SK-N-SH treated with all-trans-retinoic acid at 6 μM for 48 hours (cell line): Measurements from ENCODE around the gene UBALD2.
"Not testable (repeated sequence)": the region's sequence is repeated elsewhere in the genome, so short reads cannot be mapped to it uniquely, and the experiment has no call there.

ENCODE experiments used
- ARNTL ChIP-seq: fragments of 450-650 bp; formaldehyde crosslinking; IDR thresholded peaks from 2 replicates; pipeline ENCODE4 v1.5.0; 2020; ENCODE audit warnings: low read depth, mild to moderate bottlenecking, moderate library complexity, borderline replicate concordance
- GLIS3 ChIP-seq: fragments of 250-450 bp; sonication (Bioruptor Pico); IDR thresholded peaks from 2 replicates; pipeline ENCODE4 v1.5.0; 2020; ENCODE audit warnings: mild to moderate bottlenecking, moderate library complexity
- SNAI2 ChIP-seq: fragments of 250-450 bp; sonication (Bioruptor Pico); IDR thresholded peaks from 2 replicates; pipeline ENCODE4 v1.5.0; 2020; ENCODE audit warnings: mild to moderate bottlenecking, moderate library complexity
- TOX ChIP-seq: fragments of 250-450 bp; sonication (Bioruptor Pico); IDR thresholded peaks from 2 replicates; pipeline ENCODE4 v1.8.0; 2021; ENCODE audit warnings: mild to moderate bottlenecking, moderate library complexity, borderline replicate concordance
- ZFP3 ChIP-seq: fragments of 250-450 bp; sonication (Bioruptor Pico); IDR thresholded peaks from 2 replicates; pipeline ENCODE4 v1.5.0; 2020; ENCODE audit warnings: mild to moderate bottlenecking, moderate library complexity
- ZFP30 ChIP-seq: fragments of 450-650 bp; formaldehyde crosslinking; IDR thresholded peaks from 2 replicates; pipeline ENCODE4 v1.5.0; 2022; ENCODE audit warnings: mild to moderate bottlenecking, moderate library complexity
- ZNF565 ChIP-seq: fragments of 450-650 bp; formaldehyde crosslinking; conservative IDR thresholded peaks from 2 replicates; pipeline ENCODE4 v1.5.0; 2020; ENCODE audit warnings: low read depth, mild to moderate bottlenecking, moderate library complexity
- TF ChIP-seq, protein P1 (sequence below): fragments of 250-450 bp; sonication (Bioruptor Pico); IDR thresholded peaks from 2 replicates; pipeline ENCODE4 v1.8.0; 2020; ENCODE audit warnings: mild to moderate bottlenecking, moderate library complexity, borderline replicate concordance
- TF ChIP-seq, protein P2 (sequence below): fragments of 250-450 bp; sonication (Bioruptor Pico); IDR thresholded peaks from 2 replicates; pipeline ENCODE4 v1.5.0; 2020; ENCODE audit warnings: mild to moderate bottlenecking, moderate library complexity

DNA sequence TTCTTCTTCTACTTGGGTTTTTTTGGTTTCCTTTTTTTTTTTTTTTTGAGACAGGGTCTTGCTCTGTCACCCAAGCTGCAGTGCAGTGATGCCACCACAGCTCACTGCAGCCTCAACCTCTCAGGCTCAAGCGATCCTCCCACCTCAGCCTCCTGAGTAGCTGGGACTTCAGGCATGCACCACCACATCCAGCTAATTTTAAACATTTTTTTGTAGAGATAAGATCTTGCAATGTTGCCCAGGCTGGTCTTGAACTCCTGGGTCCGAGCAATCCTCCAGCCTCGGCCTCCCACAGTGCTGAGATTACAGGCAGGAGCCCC is 39.9 kb downstream of the UBALD2 start:
- not testable (repeated sequence) for TF ChIP-seq SNAI2 (CRISPR knock-in tag); TOX (CRISPR knock-in tag); ARNTL (CRISPR knock-in tag); ZFP30; ZNF565 (CRISPR knock-in tag); GLIS3; ZFP3 (CRISPR knock-in tag)
- TF ChIP-seq, protein P1, sequence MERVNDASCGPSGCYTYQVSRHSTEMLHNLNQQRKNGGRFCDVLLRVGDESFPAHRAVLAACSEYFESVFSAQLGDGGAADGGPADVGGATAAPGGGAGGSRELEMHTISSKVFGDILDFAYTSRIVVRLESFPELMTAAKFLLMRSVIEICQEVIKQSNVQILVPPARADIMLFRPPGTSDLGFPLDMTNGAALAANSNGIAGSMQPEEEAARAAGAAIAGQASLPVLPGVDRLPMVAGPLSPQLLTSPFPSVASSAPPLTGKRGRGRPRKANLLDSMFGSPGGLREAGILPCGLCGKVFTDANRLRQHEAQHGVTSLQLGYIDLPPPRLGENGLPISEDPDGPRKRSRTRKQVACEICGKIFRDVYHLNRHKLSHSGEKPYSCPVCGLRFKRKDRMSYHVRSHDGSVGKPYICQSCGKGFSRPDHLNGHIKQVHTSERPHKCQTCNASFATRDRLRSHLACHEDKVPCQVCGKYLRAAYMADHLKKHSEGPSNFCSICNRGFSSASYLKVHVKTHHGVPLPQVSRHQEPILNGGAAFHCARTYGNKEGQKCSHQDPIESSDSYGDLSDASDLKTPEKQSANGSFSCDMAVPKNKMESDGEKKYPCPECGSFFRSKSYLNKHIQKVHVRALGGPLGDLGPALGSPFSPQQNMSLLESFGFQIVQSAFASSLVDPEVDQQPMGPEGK, result not testable (repeated sequence)
- TF ChIP-seq, protein P2, sequence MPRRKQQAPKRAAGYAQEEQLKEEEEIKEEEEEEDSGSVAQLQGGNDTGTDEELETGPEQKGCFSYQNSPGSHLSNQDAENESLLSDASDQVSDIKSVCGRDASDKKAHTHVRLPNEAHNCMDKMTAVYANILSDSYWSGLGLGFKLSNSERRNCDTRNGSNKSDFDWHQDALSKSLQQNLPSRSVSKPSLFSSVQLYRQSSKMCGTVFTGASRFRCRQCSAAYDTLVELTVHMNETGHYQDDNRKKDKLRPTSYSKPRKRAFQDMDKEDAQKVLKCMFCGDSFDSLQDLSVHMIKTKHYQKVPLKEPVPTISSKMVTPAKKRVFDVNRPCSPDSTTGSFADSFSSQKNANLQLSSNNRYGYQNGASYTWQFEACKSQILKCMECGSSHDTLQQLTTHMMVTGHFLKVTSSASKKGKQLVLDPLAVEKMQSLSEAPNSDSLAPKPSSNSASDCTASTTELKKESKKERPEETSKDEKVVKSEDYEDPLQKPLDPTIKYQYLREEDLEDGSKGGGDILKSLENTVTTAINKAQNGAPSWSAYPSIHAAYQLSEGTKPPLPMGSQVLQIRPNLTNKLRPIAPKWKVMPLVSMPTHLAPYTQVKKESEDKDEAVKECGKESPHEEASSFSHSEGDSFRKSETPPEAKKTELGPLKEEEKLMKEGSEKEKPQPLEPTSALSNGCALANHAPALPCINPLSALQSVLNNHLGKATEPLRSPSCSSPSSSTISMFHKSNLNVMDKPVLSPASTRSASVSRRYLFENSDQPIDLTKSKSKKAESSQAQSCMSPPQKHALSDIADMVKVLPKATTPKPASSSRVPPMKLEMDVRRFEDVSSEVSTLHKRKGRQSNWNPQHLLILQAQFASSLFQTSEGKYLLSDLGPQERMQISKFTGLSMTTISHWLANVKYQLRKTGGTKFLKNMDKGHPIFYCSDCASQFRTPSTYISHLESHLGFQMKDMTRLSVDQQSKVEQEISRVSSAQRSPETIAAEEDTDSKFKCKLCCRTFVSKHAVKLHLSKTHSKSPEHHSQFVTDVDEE, result not testable (repeated sequence)
